Esophagus squamous epithelium (tissue), 5 donors: ENCODE measurements around the gene SMAP2. TPM values are rescaled to one million over a fixed set of nuclear protein-coding genes. Genes with fewer than 3 reads are reported as not detected.

ENCODE experiments used
- DNase-seq: peaks from one replicate; lab custom pipeline; 2025; lab: John Stamatoyannopoulos, UW
- H3K27ac ChIP-seq, 4 donors: fragments of 200-600 bp; sonication (generic); one replicate each; pipeline ENCODE4 v1.5.1; 2016 to 2019; ENCODE audit warnings: mild to moderate bottlenecking in 1 of 4
- H3K27me3 ChIP-seq, 4 donors: fragments of 200-600 bp; sonication (generic); 1 replicate in 3 of 4; 2 replicates in 1 of 4; pipeline versions ENCODE4 v1.5.1 to v1.6.0; 2017 to 2021; ENCODE audit warnings: antibody characterized with exemption in 1 of 4
- H3K36me3 ChIP-seq, 3 donors: fragments of 200-600 bp; sonication (generic); one replicate each; pipeline ENCODE4 v1.5.1; 2016 to 2019
- H3K4me1 ChIP-seq, 3 donors: fragments of 200-600 bp; sonication (generic); one replicate each; pipeline ENCODE4 v1.5.1; 2017 to 2019
- H3K4me3 ChIP-seq, 4 donors: fragments of 200-600 bp; sonication (generic); 1 replicate in 3 of 4; 2 replicates in 1 of 4; pipeline ENCODE4 v1.5.1; 2016 to 2019; ENCODE audit warnings: mild to moderate bottlenecking in 2 of 4, moderate library complexity in 1 of 4
- H3K9me3 ChIP-seq, 3 donors: fragments of 200-600 bp; sonication (generic); one replicate each; pipeline ENCODE4 v1.5.1; 2016 to 2019
- POLR2A ChIP-seq, 4 donors: fragments of 450-650 bp; IDR thresholded peaks; one replicate each; pipeline ENCODE4 v1.6.1; 2017; ENCODE audit warnings: antibody characterized with exemption in 4 of 4, mild to moderate bottlenecking in 4 of 4, moderate library complexity in 3 of 4
- WGBS, 2 donors: methylation state at CpG; one replicate each; pipeline ENCODE4 v1.1.5; 2018; 5-methylcytosine and 5-hydroxymethylcytosine counted together
- intact Hi-C: fragments of 100-400 bp; cut with DNase I; formaldehyde crosslinking; loops from one replicate; pipeline ENCODE4 v1.15.0; 2022
- total RNA-seq, 4 donors: library from RNA; depleted of rRNA; stranded (reverse); fragments of >200 nt; gene quantifications; one replicate each; pipeline ENCODE4 v1.1.0, GENCODE V29; 2016
- TF ChIP-seq, protein P1 (sequence below), 6 experiments: fragments of 450-650 bp in 4 of 6; fragments of 200-600 bp in 2 of 6; sonication (generic) in 2 of 6; IDR thresholded peaks; one replicate each; pipeline ENCODE4 v1.5.1; 2016 to 2019; ENCODE audit warnings: antibody characterized with exemption in 6 of 6, mild to moderate bottlenecking in 4 of 6, moderate library complexity in 4 of 6
- donor health status: DM: yes; HTN: yes; CAD: no.

The SMAP2 gene
- total RNA-seq, 4 donors from 2014 or later, result 15.1 to 34.9 (median 23.8) TPM

DNA sequence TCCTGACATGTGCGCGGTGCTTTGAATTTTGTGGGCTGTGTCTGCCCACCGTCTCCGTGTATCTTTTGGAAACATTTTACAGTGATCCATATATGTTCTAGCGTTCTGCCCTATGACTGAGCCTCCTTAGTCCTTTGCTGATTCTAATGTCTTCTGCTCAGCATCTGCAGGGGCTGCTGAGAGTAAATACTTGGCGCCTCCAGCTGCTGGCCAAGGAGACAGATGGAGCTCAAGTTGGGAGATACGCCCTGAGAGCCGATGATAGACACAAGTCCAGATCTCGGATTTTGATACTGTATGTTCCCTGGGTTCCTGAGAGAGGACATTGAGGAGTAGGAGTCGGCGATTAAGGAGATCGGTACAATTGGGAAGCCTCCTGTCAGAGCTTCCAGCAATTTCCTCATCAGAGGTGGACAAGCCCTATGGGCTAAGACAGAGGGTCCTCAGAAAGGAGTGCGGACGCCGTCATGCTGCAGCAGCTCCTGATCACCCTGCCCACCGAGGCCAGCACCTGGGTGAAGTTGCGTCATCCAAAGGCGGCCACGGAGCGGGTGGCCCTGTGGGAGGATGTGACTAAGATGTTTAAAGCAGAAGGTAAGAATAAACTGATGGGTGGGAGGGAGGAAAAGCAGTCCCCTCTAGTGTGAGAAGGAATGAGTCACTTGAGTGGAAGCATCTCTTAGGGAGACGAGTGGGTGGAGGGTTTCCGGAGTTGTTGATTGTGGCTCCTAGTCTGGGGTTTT is 77.1 kb downstream of the SMAP2 start:
- no peaks in the 10 kb centered on the region for H3K27me3 ChIP-seq
- peak overlapping the region; percentile 59 to 94 (median 63) for H3K4me3 ChIP-seq
- peaks cover 3 to 19% (median 10%) of the 10 kb centered on the region in 3 donors for H3K4me1 ChIP-seq
- H3K27ac ChIP-seq, result peak overlapping the region; percentile 68 to 85 (median 72)
- 11 to 18% methylated on average over 10 to 12 of the region's 22 CpGs for WGBS, 2 donors
- intact Hi-C loops, result no loop called here
- peaks cover 0 to 19% (median 0%) of the 10 kb centered on the region in 3 donors for H3K36me3 ChIP-seq
- no peak for DNase-seq
- TF ChIP-seq POLR2A (IDR thresholded peaks at IDR 0.05), result no peak
- TF ChIP-seq, protein P1, sequence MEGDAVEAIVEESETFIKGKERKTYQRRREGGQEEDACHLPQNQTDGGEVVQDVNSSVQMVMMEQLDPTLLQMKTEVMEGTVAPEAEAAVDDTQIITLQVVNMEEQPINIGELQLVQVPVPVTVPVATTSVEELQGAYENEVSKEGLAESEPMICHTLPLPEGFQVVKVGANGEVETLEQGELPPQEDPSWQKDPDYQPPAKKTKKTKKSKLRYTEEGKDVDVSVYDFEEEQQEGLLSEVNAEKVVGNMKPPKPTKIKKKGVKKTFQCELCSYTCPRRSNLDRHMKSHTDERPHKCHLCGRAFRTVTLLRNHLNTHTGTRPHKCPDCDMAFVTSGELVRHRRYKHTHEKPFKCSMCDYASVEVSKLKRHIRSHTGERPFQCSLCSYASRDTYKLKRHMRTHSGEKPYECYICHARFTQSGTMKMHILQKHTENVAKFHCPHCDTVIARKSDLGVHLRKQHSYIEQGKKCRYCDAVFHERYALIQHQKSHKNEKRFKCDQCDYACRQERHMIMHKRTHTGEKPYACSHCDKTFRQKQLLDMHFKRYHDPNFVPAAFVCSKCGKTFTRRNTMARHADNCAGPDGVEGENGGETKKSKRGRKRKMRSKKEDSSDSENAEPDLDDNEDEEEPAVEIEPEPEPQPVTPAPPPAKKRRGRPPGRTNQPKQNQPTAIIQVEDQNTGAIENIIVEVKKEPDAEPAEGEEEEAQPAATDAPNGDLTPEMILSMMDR (IDR thresholded peaks at IDR 0.05), result no peak
- H3K9me3 ChIP-seq, result peaks cover 0 to 23% (median 9%) of the 10 kb centered on the region in 3 donors

DNA sequence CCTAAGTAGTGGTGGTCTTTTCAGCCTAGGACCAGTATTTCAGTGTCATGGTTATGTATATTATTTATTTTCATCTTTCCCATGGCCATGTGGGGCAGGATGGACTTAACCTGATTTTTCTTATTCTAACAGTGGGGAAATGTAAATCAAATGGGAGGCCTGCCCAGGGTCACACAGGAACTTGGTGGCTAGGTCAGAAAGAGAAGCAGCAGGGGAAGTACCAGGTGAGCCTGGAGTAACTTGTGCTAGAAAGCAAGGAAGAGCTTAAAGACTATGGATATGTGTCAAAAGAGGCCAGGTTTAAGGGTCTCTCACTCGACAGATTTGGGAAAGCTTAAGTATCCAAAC is 77.7 kb downstream of the SMAP2 start:
- DNase-seq, result no peak
- TF ChIP-seq, protein P1 (IDR thresholded peaks at IDR 0.05), result no peak
- no peak for TF ChIP-seq POLR2A (IDR thresholded peaks at IDR 0.05)
- Histone ChIP-seq H3K27ac (no peak overlapping the region), H3K9me3 (peaks cover 0 to 27% (median 9%) of the 10 kb centered on the region in 3 donors), H3K36me3 (peaks cover 0 to 24% (median under 1%) of the 10 kb centered on the region in 3 donors), H3K4me1 (peaks cover 3 to 19% (median 10%) of the 10 kb centered on the region in 3 donors), H3K4me3 (peak overlapping the region in 1 of 4 donors; percentile 94), H3K27me3 (no peaks in the 10 kb centered on the region)
- 87 to 100% methylated on average over 1 of the region's 1 CpG for WGBS, 2 donors
- intact Hi-C loops, result no loop called here

DNA sequence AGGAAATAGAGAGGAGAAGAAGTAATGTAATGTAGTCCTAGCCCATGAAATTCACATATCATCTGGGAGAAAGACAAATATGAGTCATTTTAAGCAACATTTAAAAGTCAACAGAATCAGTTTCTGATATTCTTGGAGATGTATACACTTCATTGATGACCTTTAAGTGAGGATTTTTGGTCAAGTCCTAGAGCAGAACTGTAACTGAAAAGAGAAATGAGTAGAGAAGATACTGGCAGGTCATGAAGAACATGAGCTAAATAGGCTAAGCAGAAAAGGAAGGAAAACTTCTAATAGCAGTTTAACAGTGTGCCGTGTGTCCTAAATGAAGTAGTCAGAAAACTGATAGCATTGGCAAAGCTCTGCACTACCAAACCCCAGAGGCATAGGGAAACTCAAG is 81.3 kb downstream of the SMAP2 start:
- H3K36me3 ChIP-seq, result peaks cover 0 to 61% (median 4%) of the 10 kb centered on the region in 3 donors
- no peak overlapping the region for H3K27ac ChIP-seq
- H3K4me3 ChIP-seq, result no peak overlapping the region
- no peak for DNase-seq
- H3K9me3 ChIP-seq, result peaks cover 0 to 63% (median 30%) of the 10 kb centered on the region in 3 donors
- no peak for TF ChIP-seq POLR2A (IDR thresholded peaks at IDR 0.05)
- TF ChIP-seq, protein P1 (IDR thresholded peaks at IDR 0.05), result no peak
- H3K4me1 ChIP-seq, result peaks cover 3 to 11% (median 8%) of the 10 kb centered on the region in 3 donors
- intact Hi-C loops, result no loop called here
- WGBS, 2 donors, result 100% methylated on average over 1 of the region's 1 CpG
- H3K27me3 ChIP-seq, result no peaks in the 10 kb centered on the region

DNA sequence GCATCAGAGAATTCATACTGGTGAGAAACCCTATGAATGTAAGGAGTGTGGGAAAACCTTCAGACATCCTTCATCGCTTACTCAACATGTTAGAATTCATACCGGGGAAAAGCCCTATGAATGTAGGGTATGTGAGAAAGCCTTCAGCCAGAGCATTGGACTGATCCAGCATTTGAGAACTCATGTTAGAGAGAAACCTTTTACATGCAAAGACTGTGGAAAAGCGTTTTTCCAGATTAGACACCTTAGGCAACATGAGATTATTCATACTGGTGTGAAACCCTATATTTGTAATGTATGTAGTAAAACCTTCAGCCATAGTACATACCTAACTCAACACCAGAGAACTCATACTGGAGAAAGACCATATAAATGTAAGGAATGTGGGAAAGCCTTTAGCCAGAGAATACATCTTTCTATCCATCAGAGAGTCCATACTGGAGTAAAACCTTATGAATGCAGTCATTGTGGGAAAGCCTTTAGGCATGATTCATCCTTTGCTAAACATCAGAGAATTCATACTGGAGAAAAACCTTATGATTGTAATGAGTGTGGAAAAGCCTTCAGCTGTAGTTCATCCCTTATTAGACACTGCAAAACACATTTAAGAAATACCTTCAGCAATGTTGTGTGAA is 89.5 kb downstream of the SMAP2 start:
- 80 to 93% methylated on average over 3 of the region's 3 CpGs for WGBS, 2 donors
- peaks cover 9 to 100% (median 90%) of the 10 kb centered on the region in 3 donors for H3K9me3 ChIP-seq

More for the DNA sequence above, 89.5 kb downstream of the SMAP2 start:
- Histone ChIP-seq H3K36me3 (peaks cover 0 to 53% (median 0%) of the 10 kb centered on the region in 3 donors), H3K4me3 (no peak overlapping the region), H3K27me3 (no peaks in the 10 kb centered on the region), H3K4me1 (no peaks in the 10 kb centered on the region), H3K27ac (no peak overlapping the region)
- no peak for DNase-seq
- TF ChIP-seq, protein P1 (IDR thresholded peaks at IDR 0.05), result no peak
- intact Hi-C loops, result no loop called here
